ENCODE data around the gene RELL1.

Gene RELL1

DNA sequence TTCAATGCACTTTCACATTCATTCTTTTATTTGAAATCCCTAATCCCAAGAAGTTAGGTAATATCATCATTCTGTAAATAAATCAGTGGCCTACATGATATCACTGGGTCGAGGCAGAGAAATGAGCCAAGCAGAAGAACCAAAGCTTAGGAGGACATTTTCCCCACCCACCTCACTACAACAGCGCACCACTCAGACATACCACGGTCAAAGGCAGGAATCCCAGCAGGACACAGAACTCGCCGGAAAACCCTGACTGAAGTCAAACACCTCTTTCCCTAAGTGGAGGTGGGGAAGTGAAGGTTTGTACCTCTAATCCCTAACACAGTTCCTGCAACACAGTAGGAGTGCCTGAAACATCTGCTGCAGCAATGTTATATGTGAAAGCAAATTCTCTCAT lies 21.5 kb downstream of the RELL1 start:
- no peak for DNase-seq

DNA sequence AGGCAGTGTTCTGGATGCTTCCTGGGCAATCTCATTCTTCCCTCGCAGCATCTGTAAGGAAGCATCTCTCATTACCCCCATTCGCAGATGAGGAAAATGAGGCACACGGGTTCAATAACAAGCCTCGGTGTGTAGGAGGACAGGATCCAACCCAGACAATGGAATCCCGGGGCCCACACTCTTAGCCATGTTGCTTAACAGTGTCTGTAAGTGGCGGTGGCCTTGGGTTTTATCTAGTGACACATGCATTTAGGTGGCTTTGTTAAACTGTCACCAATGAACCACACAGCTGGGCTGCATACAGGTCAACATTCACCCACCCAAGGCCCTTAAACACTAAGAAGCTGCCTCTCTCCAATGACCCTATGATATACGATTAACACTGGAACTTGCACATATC lies 22.6 kb downstream of the RELL1 start:
- no peak for DNase-seq

DNA sequence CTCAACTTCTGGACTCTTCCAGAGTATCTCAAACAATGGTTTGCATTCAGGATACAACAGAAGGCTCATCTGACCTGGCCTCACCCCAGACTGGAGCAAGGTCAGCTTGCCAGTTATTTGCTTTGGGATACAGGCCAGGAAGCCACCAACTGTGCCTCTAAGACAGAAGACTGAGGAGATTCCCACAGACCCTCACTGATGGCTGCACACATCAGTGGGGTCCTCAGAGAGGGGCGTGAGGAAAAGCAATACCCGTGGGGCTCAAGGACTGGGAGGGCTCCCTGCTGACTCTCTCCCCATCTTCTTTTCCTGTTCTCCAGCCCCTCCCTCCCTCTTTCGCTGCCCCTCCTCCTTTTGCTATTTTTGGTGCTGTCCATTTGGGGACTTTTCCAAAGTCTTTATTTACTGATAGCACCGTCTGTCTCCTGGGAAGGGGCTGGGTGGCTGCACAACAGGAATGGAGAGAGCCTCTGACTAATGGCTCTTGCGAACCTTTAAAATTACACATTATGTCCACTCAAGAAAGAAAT lies 23.2 kb downstream of the RELL1 start:
- no peak for DNase-seq

DNA sequence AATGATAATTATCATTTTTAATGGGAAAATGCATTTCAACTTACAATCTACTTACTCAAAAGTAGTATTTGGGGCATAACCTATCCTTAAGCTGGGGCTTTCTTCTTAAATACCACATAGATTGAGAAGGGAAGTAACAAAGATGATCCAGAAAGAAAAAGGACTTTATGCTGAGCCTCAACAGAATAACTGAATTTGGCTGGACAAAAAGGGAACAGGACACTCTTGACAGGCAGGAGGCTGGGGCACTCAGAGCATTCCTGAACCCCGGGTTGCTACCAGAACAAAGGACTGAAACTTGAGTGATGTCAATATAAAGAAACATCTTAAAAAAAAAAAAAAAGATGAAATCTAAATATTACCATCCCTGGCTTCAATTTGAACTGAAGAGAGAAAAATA lies 23.9 kb downstream of the RELL1 start:
- DNase-seq: no peak

DNA sequence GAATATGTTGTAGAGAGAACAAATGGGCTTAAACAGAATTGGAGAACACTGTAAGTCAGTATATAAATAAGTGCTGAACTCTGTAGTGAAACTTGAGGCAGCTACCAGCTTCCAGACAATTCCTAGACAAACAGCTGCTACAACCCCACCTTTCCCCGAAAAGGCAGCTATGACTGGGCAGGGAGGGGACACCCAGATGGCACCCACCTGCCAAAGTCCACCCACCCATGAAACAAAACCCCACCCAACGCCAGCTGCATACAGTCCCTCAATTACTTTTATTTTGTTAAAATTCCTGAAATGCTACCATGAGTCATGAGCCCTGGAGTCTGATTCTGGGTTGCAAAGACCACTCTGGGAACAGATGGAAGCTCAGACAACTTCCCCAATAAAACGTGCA lies 24.4 kb downstream of the RELL1 start:
- DNase-seq: no peak

DNA sequence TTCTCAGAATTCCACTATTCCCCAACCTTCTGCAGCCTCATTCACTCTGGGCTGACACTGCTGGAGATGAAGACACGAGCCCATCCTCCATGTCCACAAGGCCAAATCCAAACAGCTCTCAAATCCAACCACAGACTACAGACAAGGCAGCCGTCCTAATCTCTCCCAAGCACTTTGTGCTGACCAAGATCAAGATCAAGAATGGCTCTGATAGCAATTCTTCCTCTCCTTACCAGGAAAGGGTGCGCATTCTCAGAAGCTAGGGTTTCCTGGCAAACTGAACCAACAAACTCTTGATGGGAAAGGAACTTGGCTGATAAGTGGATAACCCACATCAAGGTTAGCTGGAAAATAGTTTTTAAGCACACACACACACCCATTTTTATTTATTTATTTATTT lies 26.5 kb downstream of the RELL1 start:
- DNase-seq: no peak

DNA sequence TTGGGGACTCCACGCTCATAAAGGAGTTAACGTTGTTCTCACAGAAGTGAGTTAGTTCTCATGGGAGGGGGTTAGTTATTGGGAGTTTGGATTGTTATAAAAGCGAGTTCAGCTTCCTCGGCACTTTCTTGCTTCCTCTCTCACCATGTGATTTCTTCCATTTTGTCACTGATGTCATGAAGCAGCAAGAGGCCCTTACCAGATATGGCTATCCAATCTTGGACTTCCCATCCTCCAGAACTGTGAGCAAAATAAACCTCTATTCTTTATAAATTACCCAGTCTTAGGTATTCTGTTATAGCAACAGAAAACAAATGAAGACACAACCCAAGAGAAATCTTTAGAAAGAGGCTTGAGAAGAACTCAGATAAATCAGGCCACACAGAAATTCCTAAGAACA lies 29.5 kb downstream of the RELL1 start:
- no peak for DNase-seq

DNA sequence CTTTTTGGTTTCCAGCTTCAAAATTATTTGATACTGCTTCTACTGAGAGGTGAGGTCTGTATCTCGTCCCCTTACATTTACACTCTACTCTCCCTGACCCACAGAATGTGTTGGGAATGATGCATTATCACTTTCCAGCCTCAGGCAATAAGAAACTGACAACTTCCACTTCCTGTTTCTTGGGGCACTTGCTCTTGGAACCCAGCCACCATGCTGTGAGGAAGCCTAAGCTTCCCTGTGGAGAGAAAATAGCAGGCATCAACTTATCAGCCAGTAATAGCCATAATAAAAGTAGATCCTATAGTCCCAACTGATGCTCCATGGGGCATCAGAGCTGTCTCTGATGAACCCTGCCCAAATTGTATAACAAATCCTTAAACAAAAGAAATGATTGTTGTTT lies 32.6 kb downstream of the RELL1 start:
- no peak for DNase-seq

DNA sequence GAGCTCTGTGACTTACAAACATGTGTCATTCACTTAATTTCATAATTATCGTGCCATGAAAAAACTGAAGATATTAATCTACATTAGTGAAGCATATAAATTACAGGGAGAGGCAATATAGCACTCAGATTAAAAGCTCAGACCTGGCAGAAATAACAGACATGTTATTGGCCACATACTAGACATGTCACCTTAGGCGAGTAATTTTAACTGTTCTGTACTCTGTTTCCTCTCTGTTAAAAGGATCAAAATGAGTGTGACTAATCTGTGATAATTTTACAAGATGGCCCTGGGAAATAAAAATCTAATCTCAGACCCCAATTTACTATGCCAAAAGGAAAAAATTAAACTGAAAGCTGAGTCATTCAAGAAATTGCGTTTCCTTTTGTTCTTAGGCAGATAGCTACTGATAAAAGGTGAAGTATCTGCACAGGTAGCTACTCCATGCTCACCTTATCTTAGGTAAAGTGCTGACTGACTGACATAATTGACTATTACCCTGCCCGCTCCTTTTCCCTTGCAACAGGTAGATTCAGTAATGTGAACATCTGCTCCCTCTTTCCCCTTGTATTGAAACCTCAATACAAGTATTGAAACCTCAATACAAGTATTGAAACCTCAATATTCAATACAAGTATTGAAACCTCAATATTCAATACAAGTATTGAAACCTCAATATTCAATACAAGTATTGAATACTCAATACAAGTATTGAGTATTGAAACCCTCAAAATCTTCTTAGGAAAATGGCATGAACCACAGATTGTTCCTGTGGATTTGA lies 33.2 kb downstream of the RELL1 start:
- DNase-seq: no peak

DNA sequence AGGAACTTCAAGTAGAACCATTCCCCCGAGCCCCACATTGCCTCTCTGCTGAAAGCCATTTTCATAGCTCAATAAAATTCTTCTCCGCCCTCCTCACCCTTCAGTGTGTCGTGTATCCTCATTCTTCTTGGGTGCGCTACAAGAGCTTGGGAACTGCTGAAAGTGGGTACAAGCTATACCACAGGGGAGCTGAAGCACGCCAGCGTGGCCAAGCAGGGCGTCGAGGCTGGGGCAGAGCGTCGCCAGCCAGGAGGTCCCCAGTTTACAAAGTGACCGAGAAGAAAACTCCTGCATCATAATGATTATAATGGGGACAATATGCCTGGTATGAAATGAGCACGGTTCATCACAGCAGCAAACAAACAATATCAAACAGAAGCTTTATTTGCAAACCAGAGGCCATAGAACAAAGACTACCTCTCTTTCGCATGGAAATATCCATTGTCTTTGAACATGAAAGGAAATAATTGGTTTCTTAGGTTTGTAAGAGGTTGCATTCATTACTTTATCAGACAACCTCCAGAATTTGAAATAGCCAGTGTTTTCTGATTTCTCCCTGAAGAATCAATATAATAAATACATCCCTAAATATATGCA lies 34.3 kb downstream of the RELL1 start:
- no peak for DNase-seq

DNA sequence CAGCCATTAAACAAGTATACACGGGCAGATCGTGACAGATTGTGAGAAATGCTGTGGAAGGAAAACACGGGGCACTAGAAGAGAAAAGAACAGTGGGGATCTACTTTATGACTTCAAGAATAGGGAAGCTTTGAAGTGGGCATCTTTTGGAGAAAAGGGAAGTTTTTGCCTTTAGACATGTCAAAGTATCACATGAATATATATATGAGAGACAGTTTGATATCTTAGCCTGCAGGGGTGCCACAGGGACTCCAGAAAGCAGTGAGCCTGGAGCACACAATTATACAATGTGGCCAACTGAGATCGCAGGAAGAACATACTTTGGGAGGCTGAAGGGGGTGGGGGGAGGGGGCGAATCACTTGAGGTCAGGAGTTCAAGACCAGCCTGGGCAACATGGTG lies 35.7 kb downstream of the RELL1 start:
- no peak for DNase-seq

DNA sequence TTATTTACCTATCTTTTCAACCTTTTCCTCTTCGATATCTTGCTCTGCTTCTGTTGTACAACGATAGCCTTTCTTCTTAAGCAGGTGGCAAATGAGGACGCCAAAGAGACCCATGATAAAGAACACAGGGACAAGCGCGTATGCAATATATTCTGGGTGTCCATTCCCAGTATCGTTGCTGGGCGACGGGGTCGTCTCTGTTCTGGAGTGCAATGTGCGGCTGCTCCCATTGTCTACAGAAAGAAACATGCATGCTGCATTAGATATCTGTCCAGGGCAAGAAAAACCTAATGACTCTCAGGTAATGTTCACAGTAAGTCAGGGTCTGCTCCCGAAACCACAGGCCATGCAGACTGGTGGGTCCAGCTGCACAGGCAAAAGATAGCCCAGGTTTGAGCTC lies 36.9 kb downstream of the RELL1 start:
- DNase-seq: no peak

DNA sequence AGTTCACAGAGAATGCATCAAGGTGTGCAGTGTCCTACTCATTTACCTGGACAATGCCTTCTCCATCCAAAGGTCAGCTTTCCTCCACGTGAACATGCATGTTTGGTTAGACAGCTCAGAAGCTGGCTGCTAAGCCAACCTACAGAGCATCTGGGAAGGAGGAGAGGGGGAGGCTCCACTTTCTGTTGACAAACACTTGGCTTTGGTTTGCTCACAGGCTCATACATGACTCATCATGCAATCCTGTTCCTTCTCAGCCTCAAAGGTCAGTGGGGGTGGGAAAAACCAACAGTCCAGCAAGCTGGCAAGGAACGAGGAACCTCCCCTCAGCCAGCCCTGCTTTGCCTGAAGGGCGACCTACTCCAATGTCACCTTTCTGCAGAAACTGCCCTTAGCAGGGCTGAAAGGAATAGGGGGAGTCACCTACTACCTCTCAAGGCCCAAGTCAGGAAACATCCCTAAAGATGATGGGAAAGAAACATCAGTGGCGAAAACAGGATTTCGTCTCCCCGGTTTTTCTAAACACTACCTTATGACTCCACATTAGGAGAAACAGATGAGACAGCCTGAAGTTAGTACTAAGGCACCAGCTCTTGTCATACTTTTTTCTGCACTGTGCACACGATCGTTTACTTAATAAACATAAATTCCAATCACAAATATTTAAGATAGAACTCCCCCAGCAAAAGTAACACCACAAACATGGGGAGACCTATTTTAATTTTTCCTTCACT lies 37.9 kb downstream of the RELL1 start:
- no peak for DNase-seq

DNA sequence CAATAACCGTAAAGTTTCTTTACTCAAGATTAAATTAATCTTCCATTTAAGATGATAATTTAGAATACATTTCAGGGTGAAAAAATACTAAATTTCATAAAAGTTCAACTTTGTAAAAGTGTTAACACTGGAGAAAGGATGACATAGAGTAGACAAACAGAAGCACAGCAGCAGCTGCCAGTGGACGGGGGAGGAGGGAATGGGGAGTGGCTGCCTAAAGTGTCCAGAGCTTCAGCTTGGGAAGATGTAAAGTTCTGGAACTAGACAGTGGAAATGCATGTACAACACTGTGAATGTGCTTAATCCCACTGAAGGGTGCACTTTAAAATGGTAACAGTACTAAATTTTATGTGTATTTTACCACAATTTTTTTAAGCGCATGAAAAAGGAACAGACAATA lies 39.9 kb downstream of the RELL1 start:
- DNase-seq: no peak

DNA sequence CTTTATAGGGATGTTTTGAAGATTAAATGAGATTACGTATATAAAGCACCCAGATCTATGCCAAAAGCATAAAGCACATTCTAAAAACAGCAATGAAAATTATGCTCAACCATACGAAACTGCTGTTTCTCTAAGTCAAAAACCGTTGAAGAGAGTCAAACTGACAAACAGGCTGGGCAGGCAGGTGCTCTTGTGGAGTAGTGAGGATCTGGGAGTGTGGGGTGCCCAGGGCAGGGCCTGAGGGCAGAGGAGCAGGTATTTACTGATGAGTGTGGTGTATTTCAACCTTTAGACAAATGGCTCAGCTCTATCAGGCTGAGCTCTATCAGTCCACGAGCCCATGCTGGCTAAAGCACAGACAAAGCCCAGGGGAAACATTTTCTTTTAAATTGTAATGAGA lies 40.4 kb downstream of the RELL1 start:
- DNase-seq: no peak

DNA sequence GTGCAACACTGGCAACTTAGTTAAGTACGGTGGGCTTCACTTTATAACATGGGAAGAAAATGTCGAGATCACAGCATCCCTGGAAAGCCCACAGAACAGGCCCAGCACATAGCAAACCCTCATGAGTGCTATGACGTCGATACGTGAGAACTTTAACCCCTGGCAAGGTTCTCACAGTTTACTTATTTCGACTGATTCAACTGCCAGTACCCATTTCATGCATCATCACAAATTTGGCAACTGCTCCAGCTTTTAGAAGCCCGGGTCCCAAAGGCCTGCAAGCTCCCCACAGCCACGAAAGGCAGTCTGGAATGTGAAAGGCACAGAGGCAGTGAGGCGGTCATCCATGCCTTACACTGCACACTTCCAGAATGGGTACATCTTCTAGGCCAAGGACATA lies 41.2 kb downstream of the RELL1 start:
- DNase-seq: no peak

DNA sequence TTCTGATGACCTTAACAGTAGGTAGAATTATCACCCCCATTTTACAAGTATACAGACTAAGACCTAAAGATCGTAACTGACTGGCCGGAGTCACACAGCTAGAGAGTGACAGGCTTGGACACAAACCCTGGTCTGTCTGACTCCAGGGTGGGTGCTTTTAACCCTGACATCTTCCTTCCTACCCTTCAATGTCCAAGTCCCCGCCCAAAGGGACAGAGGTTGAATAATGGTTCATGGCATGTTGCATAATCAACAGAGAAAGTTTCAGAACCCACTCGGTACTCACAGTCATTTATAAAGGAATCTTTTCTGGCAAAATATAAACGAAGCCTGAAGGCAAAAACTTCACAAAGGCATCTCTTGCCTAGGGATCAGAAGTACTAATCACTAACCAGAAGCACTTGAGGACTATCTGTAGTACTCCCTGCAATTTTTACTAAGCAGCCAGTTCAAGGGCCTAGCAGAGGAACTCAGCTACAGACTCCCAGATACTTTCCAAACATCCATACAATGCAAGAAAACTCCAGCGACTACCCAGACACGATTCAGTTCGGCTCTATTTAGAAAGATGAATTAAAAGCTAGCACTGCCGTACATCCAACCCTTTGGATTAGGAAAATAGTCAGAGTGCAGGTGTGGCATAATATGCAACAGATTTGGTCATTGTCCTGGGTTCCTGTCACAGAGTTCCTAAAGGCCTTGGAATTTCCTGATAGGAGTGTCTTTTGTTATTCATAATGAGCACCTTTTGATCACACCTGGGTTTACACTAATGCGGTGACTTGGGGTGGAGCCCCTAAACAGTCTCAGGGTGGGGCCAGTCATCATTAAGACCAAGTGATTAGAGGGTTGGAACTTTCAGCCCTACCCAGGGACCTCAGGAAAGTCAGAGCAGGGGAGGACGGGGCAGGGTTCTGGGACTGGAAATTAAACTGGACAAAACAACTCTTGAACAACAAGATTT lies 44.0 kb downstream of the RELL1 start:
- no peak for DNase-seq

DNA sequence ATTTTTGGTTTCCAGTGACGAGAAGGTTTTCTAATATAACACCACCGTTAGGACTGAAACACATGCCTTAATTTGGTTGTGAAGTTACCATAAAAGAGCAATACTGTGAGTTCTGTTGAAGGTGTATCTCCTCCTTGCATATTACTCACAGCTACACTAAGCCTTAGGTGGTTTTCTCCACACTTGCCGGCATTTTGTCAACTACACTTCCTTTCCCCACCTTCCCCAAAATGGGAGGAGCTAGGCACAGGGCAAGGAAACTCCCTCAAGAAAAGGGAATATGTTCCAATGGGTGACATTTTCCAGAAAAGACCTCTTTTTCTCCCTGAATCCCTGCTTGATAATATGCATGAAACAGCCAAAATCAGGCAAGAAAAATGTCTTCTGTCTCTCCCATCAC lies 44.8 kb downstream of the RELL1 start:
- no peak for DNase-seq

DNA sequence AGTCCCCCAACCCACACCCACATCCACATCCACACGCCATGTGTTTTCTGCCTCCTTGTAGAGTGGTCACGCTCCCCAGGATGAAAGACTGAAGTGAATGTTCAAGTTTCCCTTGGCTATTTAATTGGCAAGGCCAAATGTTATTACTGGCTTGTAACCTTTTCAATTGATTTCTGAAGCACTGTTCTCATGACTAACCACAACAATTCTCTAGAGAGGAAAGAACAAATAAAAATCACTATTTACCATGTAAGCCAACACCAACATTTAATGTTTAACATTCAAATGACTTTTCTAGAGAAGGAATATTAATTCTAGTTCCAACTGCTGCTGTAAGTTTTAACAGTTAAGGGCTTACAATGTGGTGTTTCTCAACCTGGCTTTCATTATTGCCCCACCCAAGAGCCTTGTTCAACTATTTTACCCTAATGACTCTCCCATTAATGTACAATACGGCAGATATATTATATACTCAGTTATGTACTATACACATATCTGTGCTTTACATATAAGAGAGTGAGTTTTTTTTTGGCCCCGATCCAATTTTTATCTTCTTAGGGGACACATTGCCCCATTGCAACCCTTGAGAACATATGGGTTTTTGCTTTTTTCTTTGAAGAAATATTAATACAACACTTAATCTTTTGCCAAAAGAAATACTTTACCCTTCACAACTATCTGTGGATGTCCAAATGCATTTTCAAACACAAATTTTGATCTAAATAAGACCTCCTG lies 46.5 kb downstream of the RELL1 start:
- DNase-seq: no peak

DNA sequence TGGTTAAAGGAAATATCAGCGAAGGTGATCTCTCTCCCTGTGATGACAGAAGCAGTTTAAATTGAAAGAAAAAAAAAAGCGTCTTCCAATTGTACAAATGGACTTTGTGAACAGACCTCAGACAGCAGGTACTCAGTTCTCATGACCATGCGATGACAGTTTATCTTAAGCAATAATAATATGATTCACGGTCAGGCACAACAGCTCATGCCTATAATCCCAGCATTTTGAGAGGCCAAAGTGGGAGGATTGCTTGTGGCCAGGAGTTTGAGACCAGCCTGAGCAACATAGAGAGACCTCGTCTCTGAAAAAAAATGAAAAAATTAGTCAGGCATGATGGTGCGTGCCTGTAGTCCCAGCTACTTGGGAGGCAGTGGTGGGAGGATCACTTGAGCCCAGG lies 51.0 kb downstream of the RELL1 start:
- DNase-seq: no peak

DNA sequence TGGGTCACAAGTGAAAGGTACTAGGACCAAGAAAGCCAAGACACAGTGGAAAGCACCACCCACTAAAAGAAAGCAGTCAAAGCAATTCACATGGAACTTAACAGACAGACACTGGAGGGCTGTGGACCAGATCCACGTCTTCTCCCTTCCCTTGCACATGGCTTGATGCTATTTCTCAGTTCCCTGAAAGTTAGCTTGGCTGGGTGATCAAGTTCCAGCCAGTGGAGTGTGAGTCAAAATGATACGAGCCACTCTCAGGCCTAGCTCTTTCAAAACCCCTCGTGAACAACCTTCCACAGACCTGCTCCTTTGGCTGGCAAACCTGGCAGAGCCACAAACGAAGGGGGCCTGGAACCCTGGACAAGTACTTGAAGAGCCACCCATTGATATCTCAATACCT lies 52.0 kb downstream of the RELL1 start:
- DNase-seq: no peak

DNA sequence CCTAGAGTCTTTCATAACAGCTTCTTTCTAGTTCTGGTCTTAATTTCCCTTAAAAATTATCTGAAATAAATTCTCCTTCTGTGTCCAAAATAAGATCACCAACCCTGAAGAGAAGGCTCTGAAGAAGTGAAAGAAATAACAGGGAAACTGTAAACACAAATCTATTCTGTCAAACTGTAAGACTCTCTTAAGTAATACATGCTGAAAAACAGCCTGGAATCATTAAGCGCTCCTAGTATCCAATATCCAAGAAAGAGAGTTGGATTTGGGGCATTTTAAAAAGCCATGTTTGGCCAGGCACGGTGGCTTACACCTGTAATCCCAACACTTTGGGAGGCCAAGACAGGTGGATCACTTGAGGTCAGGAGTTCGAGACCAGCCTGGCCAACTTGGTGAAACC lies 53.3 kb downstream of the RELL1 start:
- DNase-seq: no peak

All from NCI-H1092 (cell line).